H1 (cell line): ENCODE measurements around the gene FOXO6. TPM values are rescaled to one million over a fixed set of nuclear protein-coding genes. Genes with fewer than 3 reads are reported as not detected.

ENCODE experiments used
- CTCF ChIA-PET: fragments of 300-600 bp; sonication (Branson Sonifier 250); formaldehyde crosslinking; loops from one replicate; lab custom pipeline; 2021; ENCODE audit not compliant: partially characterized antibody; lab: Charles Lee
- POLR2A ChIA-PET: fragments of 300-600 bp; sonication (Branson Sonifier 250); formaldehyde crosslinking; loops from one replicate; lab custom pipeline; 2021; ENCODE audit warnings: inconsistent platforms; ENCODE audit not compliant: partially characterized antibody; lab: Charles Lee
- DNase-seq, 2 experiments: peaks; one replicate each; pipeline versions ENCODE4 v3.0.0 to v3.0.0-alpha.2; 2010 to 2022; ENCODE audit warnings: low spot score in 2 of 2, low read depth in 1 of 2, mixed read lengths in 1 of 2
- FAIRE-seq: peaks from 2 replicates; lab custom pipeline; 2011; peaks lifted over from hg19 to GRCh38; lab: Jason Lieb, UNC
- H2AFZ ChIP-seq: 2 replicates; pipeline ENCODE4 v1.8.1; 2012; ENCODE audit warnings: low read length, inconsistent platforms
- H2AK5ac ChIP-seq: 2 replicates; pipeline ENCODE4 v1.6.1; 2013; ENCODE audit warnings: low read depth, low read length
- H2BK120ac ChIP-seq: replicated peaks from 2 replicates; pipeline ENCODE3; 2013; ENCODE audit warnings: low read depth, low read length, inconsistent platforms
- H2BK12ac ChIP-seq: 2 replicates; pipeline ENCODE4 v1.6.1; 2013; ENCODE audit warnings: low read depth, low read length
- H2BK15ac ChIP-seq: 2 replicates; pipeline ENCODE4 v1.6.1; 2013; ENCODE audit warnings: low read length
- H2BK20ac ChIP-seq: 2 replicates; pipeline ENCODE4 v1.6.1; 2013; ENCODE audit warnings: low read length
- H2BK5ac ChIP-seq: 2 replicates; pipeline ENCODE4 v1.6.1; 2013; ENCODE audit warnings: low read depth, low read length
- H3K14ac ChIP-seq: 2 replicates; pipeline ENCODE4 v1.6.1; 2013; ENCODE audit warnings: inconsistent platforms; ENCODE audit not compliant: insufficient read length
- H3K18ac ChIP-seq: 2 replicates; pipeline ENCODE4 v1.6.1; 2013; ENCODE audit warnings: low read length; ENCODE audit errors: extremely low read depth
- H3K23ac ChIP-seq: 2 replicates; pipeline ENCODE4 v1.6.1; 2013; ENCODE audit warnings: inconsistent platforms; ENCODE audit not compliant: insufficient read length
- H3K23me2 ChIP-seq: 2 replicates; pipeline ENCODE4 v1.6.1; 2013; ENCODE audit warnings: low read depth, low read length
- H3K27ac ChIP-seq: 2 replicates; pipeline ENCODE4 v1.6.1; 2011; ENCODE audit warnings: low read depth, low read length, inconsistent platforms
- H3K27me3 ChIP-seq, 4 experiments: replicated peaks in 1 of 4; 1 replicate in 1 of 4; 2 replicates in 3 of 4; pipeline versions ENCODE4 v1.6.1 to v1.8.1; 2011 to 2013; ENCODE audit warnings: low read length in 3 of 4, mild to moderate bottlenecking in 3 of 4, inconsistent platforms in 2 of 4, mixed read lengths in 2 of 4, moderate library complexity in 1 of 4; ENCODE audit not compliant: control insufficient read depth in 3 of 4, insufficient read depth in 3 of 4; ENCODE audit errors: extremely low read depth in 1 of 4
- H3K36me3 ChIP-seq, 4 experiments: 2 replicates each; pipeline versions ENCODE4 v1.6.1 to v1.8.1; 2011 to 2013; ENCODE audit warnings: mild to moderate bottlenecking in 4 of 4, low read length in 3 of 4, moderate library complexity in 2 of 4, control low read depth in 1 of 4, inconsistent platforms in 1 of 4; ENCODE audit not compliant: insufficient read depth in 4 of 4, control insufficient read depth in 2 of 4
- H3K4ac ChIP-seq: replicated peaks from 2 replicates; pipeline ENCODE3; 2013; ENCODE audit warnings: low read length, low read depth, mixed read lengths, inconsistent platforms; ENCODE audit not compliant: insufficient read length
- H3K4me1 ChIP-seq, 4 experiments: replicated peaks in 1 of 4; 1 replicate in 1 of 4; 2 replicates in 3 of 4; pipeline versions ENCODE4 v1.6.1 to v1.8.1; 2011 to 2013; ENCODE audit warnings: low read length in 3 of 4, inconsistent platforms in 2 of 4, mixed read lengths in 1 of 4; ENCODE audit not compliant: insufficient read depth in 4 of 4, control insufficient read depth in 3 of 4
- H3K4me2 ChIP-seq, 2 experiments: 2 replicates each; pipeline versions ENCODE4 v1.6.1 to v1.8.1; 2011 to 2013; ENCODE audit warnings: low read depth in 2 of 2, low read length in 2 of 2, control low read depth in 1 of 2, inconsistent platforms in 1 of 2, mild to moderate bottlenecking in 1 of 2; ENCODE audit not compliant: insufficient read depth in 1 of 2
- H3K4me3 ChIP-seq, 4 experiments: fragments of 200-600, 300-600 bp in 1 of 4; sonication (generic), shearing (Covaris generic), sonication (Bioruptor Twin) in 1 of 4; 2 replicates each; pipeline versions ENCODE4 v1.5.1 to v1.8.1; 2011 to 2016; ENCODE audit warnings: low read length in 4 of 4, low read depth in 3 of 4, control low read depth in 2 of 4, inconsistent platforms in 2 of 4, mild to moderate bottlenecking in 2 of 4, mixed read lengths in 1 of 4, moderate library complexity in 1 of 4; ENCODE audit not compliant: insufficient read depth in 2 of 4; ENCODE audit errors: extremely low read depth in 1 of 4
- H3K56ac ChIP-seq: replicated peaks from 2 replicates; pipeline ENCODE3; 2013; ENCODE audit warnings: low read depth, mild to moderate bottlenecking, mixed read lengths, low read length, inconsistent platforms; ENCODE audit not compliant: insufficient read length
- H3K79me1 ChIP-seq: 2 replicates; pipeline ENCODE4 v1.6.1; 2013; ENCODE audit warnings: low read depth, low read length, control low read depth
- H3K79me2 ChIP-seq, 2 experiments: 2 replicates each; pipeline versions ENCODE4 v1.6.1 to v1.8.1; 2012 to 2013; ENCODE audit warnings: low read length in 2 of 2, mild to moderate bottlenecking in 2 of 2, inconsistent platforms in 1 of 2; ENCODE audit not compliant: insufficient read depth in 2 of 2, control insufficient read depth in 1 of 2
- H3K9ac ChIP-seq, 4 experiments: replicated peaks in 1 of 4; 1 replicate in 1 of 4; 2 replicates in 3 of 4; pipeline versions ENCODE4 v1.6.1 to v1.8.1; 2011 to 2013; ENCODE audit warnings: low read depth in 3 of 4, low read length in 3 of 4, control low read depth in 2 of 4, mild to moderate bottlenecking in 2 of 4, moderate library complexity in 2 of 4, inconsistent platforms in 1 of 4; ENCODE audit errors: extremely low read depth in 1 of 4
- H3K9me3 ChIP-seq, 2 experiments: 2 replicates each; pipeline versions ENCODE4 v1.6.1 to v1.8.1; 2012 to 2013; ENCODE audit warnings: mild to moderate bottlenecking in 2 of 2, moderate library complexity in 2 of 2, control low read depth in 1 of 2, inconsistent platforms in 1 of 2, low read depth in 1 of 2, low read length in 1 of 2, mixed read lengths in 1 of 2; ENCODE audit not compliant: insufficient read depth in 2 of 2
- H4K20me1 ChIP-seq, 2 experiments: replicated peaks in 1 of 2; 2 replicates each; pipeline versions ENCODE3 to v1.8.1; 2011 to 2013; ENCODE audit warnings: inconsistent platforms in 2 of 2, low read length in 2 of 2, mild to moderate bottlenecking in 1 of 2; ENCODE audit not compliant: insufficient read depth in 2 of 2, control insufficient read depth in 1 of 2
- H4K5ac ChIP-seq: 2 replicates; pipeline ENCODE4 v1.6.1; 2013; ENCODE audit warnings: low read length, low read depth, mixed read lengths, inconsistent platforms; ENCODE audit not compliant: insufficient read length
- H4K8ac ChIP-seq: 2 replicates; pipeline ENCODE4 v1.8.0; 2013; ENCODE audit warnings: mild to moderate bottlenecking, moderate library complexity, low read length, inconsistent platforms; ENCODE audit not compliant: insufficient read depth; ENCODE audit errors: extremely low read depth
- H4K91ac ChIP-seq: replicated peaks from 2 replicates; pipeline ENCODE3; 2013; ENCODE audit warnings: low read length, mixed read lengths, inconsistent platforms; ENCODE audit not compliant: insufficient read length
- JUN ChIP-seq: IDR thresholded peaks from 2 replicates; pipeline ENCODE4 v1.6.1; 2011; ENCODE audit warnings: low read depth, mild to moderate bottlenecking, improper control_type of control experiment, low read length
- RBBP5 ChIP-seq: IDR thresholded peaks from 2 replicates; pipeline ENCODE4 v1.7.1; 2012; ENCODE audit warnings: low read depth, mild to moderate bottlenecking, inconsistent platforms, low read length, moderate library complexity, borderline replicate concordance
- WGBS, 2 experiments: shearing (Covaris generic) in 1 of 2; methylation state at CpG; one replicate each; pipeline versions ENCODE4 v1.1.6 to v1.1.7; 2013 to 2015; ENCODE audit warnings: low lambda C conversion rate in 2 of 2, mixed read lengths in 2 of 2, inconsistent platforms in 1 of 2, low coverage in 1 of 2, missing lambda C conversion rate in 1 of 2; ENCODE audit not compliant: insufficient replicate concordance in 2 of 2, insufficient coverage in 1 of 2, insufficient read length in 1 of 2; ENCODE audit errors: extremely low coverage in 1 of 2, missing lambda C conversion rate in 1 of 2; 5-methylcytosine and 5-hydroxymethylcytosine counted together
- polyA plus RNA-seq, 7 experiments: library from polyadenylated mRNA; depleted of rRNA in 3 of 7; stranded (reverse) in 5 of 7; unstranded in 2 of 7; fragments of >200 nt in 5 of 7; fragments of 200-250 nt in 2 of 7; gene quantifications; 1 replicate in 5 of 7; 2 replicates in 1 of 7; 4 replicates in 1 of 7; pipeline versions ENCODE4 v1.2.1 to v1.2.3, GENCODE V29; 2011 to 2013; ENCODE audit warnings: missing spikeins in 2 of 7, mixed read lengths in 2 of 7
- total RNA-seq: library from RNA; stranded (reverse); fragmentation: NEBNext Ultra II Directional; extraction: Animal tissue kit (Norgen Biotek cat#: 25700); gene quantifications from 2 replicates; pipeline ENCODE4 v1.2.1, GENCODE V29; 2021

FOXO6 gene
- total and polyA plus RNA-seq, 2 of the 8 experiments (the other 6 are each of a cell fraction or from before 2014, with no cell fraction given) = 0.59 to 3.0 TPM

- Histone ChIP-seq H2BK15ac (peak overlapping the region; percentile 90; the same call in 1 of the 2 replicates), H4K8ac (no peak overlapping the region), H3K14ac (no peak overlapping the region), H2AK5ac (peak overlapping the region; percentile 91; the same call in 1 of the 2 replicates), H3K4me3 (peak overlapping the region in 1 of 4 experiments; percentile 49; a peak in 2 of 8 replicates), H3K79me1 (no peaks in the 10 kb centered on the region), H3K4me1 (peaks cover 6 to 36% (median 25%) of the 10 kb centered on the region in 4 experiments), H2BK5ac (0 out of 2 replicates have a peak overlapping the region, but pooled peaks have one; percentile 29), H3K27me3 (peaks cover 0 to 5% (median 0%) of the 10 kb centered on the region in 4 experiments; a peak in 3 of 7 replicates), H3K56ac (no peak overlapping the region), H3K27ac (no peak overlapping the region), H3K4me2 (peak overlapping the region; percentile 53 to 66), H2BK12ac (peak overlapping the region; percentile 91; the same call in 1 of the 2 replicates), H3K9me3 (no peaks in the 10 kb centered on the region), H2BK20ac (0 out of 2 replicates have a peak overlapping the region, but pooled peaks have one; percentile 56), H4K5ac (no peak overlapping the region), H3K23me2 (no peaks in the 10 kb centered on the region; the same call in 1 of the 2 replicates), H3K79me2 (no peaks in the 10 kb centered on the region), H2BK120ac (peak overlapping the region; percentile 43), H3K9ac (no peak overlapping the region), H3K4ac (no peak overlapping the region), H2AFZ (no peak overlapping the region), H3K18ac (peak overlapping the region; percentile 44; the same call in 1 of the 2 replicates), H3K23ac (no peak overlapping the region), H3K36me3 (no peaks in the 10 kb centered on the region), H4K20me1 (peaks cover 0 to 2% of the 10 kb centered on the region in 2 experiments), H4K91ac (peak overlapping the region; percentile 61)
- WGBS, 2 experiments = 65% methylated on average over 5 of the region's 6 CpGs; no CpG with 5 or more reads in 1 of the 2 experiments
- ChIA-PET CTCF (interaction anchor here (0.6 to 16.9 kb wide), 14 partner anchors 10 to 123 kb away, joined by 3 to 247 read pairs (median 7); partner anchors contain the start of gene FOXO6), POLR2A (interaction anchor here (0.6 to 2.9 kb wide), 6 partner anchors 10 to 59 kb away, joined by 3 to 18 read pairs (median 5); no protein-coding TSS in a partner anchor)
- DNase-seq (no peak), FAIRE-seq (no peak)
- no peak for TF ChIP-seq JUN
- TF ChIP-seq RBBP5 = 0 out of 2 replicates have a peak, but pooled peaks have one; percentile 5
Measured at GRCh38 chr1:41393716-41394368, 32.6 kb downstream of the FOXO6 start.
